IMR-90 (cell line): ENCODE results near the gene POLA2.

Source experiments
- BHLHE40 ChIP-seq: fragments of 150-350 bp; IDR thresholded peaks from 2 replicates; pipeline ENCODE4 v1.6.1; 2016; ENCODE audit warnings: mild to moderate bottlenecking, low read depth, low read length
- CEBPB ChIP-seq: IDR thresholded peaks from 2 replicates; pipeline ENCODE4 v1.6.1; 2012; ENCODE audit warnings: low read depth, low read length, improper control_type of control experiment
- CTCF ChIP-seq: conservative IDR thresholded peaks from 2 replicates; pipeline ENCODE4 v1.5.1; 2012; ENCODE audit warnings: mild to moderate bottlenecking, low read depth, low read length, improper control_type of control experiment
- ELK1 ChIP-seq: fragments of 150-350 bp; IDR thresholded peaks from 2 replicates; pipeline ENCODE4 v1.6.1; 2016; ENCODE audit warnings: low read depth, mild to moderate bottlenecking, low read length, moderate library complexity, borderline replicate concordance
- FOS ChIP-seq: fragments of 150-350 bp; IDR thresholded peaks from 2 replicates; pipeline ENCODE4 v1.6.1; 2016; ENCODE audit warnings: low read depth, low read length
- MAFK ChIP-seq: IDR thresholded peaks from 2 replicates; pipeline ENCODE4 v1.6.1; 2012; ENCODE audit warnings: low read depth, low read length, improper control_type of control experiment
- MAZ ChIP-seq: IDR thresholded peaks from 2 replicates; pipeline ENCODE4 v1.6.1; 2012; ENCODE audit warnings: low read depth, mild to moderate bottlenecking, low read length, improper control_type of control experiment, moderate library complexity, borderline replicate concordance
- MXI1 ChIP-seq: IDR thresholded peaks from 2 replicates; pipeline ENCODE4 v1.6.1; 2012; ENCODE audit warnings: low read depth, mild to moderate bottlenecking, low read length, moderate library complexity, borderline replicate concordance
- POLR2A ChIP-seq: IDR thresholded peaks from 2 replicates; pipeline ENCODE4 v1.6.1; 2012; ENCODE audit warnings: mild to moderate bottlenecking, low read depth, low read length
- RAD21 ChIP-seq: IDR thresholded peaks from 2 replicates; pipeline ENCODE4 v1.6.1; 2012; ENCODE audit warnings: low read length, improper control_type of control experiment
- RCOR1 ChIP-seq: IDR thresholded peaks from 2 replicates; pipeline ENCODE4 v1.6.1; 2012; ENCODE audit warnings: mild to moderate bottlenecking, low read length, improper control_type of control experiment; ENCODE audit not compliant: insufficient replicate concordance
- RFX5 ChIP-seq: IDR thresholded peaks from 2 replicates; pipeline ENCODE4 v1.8.0; 2012; ENCODE audit warnings: low read depth, mild to moderate bottlenecking, low read length, moderate library complexity
- SMC3 ChIP-seq: fragments of 150-350 bp; IDR thresholded peaks from 2 replicates; pipeline ENCODE4 v1.6.1; 2016; ENCODE audit warnings: low read depth, mild to moderate bottlenecking, antibody characterized with exemption, low read length, moderate library complexity

- no peak for TF ChIP-seq BHLHE40
- TF ChIP-seq FOS, result no peak
- no peak for TF ChIP-seq POLR2A
- TF ChIP-seq CTCF, result no peak
- no peak for TF ChIP-seq MAZ
- no peak for TF ChIP-seq ELK1
- no peak for TF ChIP-seq RFX5
- no peak for TF ChIP-seq CEBPB
- no peak for TF ChIP-seq RAD21
- TF ChIP-seq RCOR1, result no peak
- TF ChIP-seq SMC3, result no peak
- TF ChIP-seq MAFK, result no peak
- TF ChIP-seq MXI1, result no peak
Measured at GRCh38 chr11:65311170-65311678, 49.5 kb downstream of the POLA2 start.
